ENCODE measurements around the gene ARAF.

The ARAF gene

GRCh38 chrX:47577901-47578300, 16.9 kb downstream of the ARAF start:
- no peak overlapping the region for H3K27ac ChIP-seq (ENCODE audit: extremely low read depth, low read depth, low read length)
- no peaks in the 10 kb centered on the region for H3K4me1 ChIP-seq (ENCODE audit: control insufficient read depth, insufficient read depth, low read length)
- H3K36me3 ChIP-seq (ENCODE audit: control insufficient read depth in 2 of 2, insufficient read depth in 1 of 2, low read length in 2 of 2), result no peaks in the 10 kb centered on the region
- no peaks in the 10 kb centered on the region for H3K9me3 ChIP-seq (ENCODE audit: control insufficient read depth, insufficient read depth, low read depth, low read length)
- TF ChIP-seq ZEB2 (tag by site-specific recombination; IDR thresholded peaks at IDR 0.05), result no peak
- TF ChIP-seq ZNF16 (tag by site-specific recombination; IDR thresholded peaks at IDR 0.05; ENCODE audit: low read depth), result no peak
- no peak for TF ChIP-seq SETDB1 (IDR thresholded peaks at IDR 0.05; ENCODE audit: insufficient read length, low read length)
- peak; percentile 73 for TF ChIP-seq ZFHX2 (tag by site-specific recombination; conservative IDR thresholded peaks at IDR 0.05)
- no peak for TF ChIP-seq ZNF214 (tag by site-specific recombination; IDR thresholded peaks at IDR 0.05; ENCODE audit: borderline replicate concordance)
- no peak for TF ChIP-seq ZNF221 (tag by site-specific recombination; IDR thresholded peaks at IDR 0.05; ENCODE audit: borderline replicate concordance)
- TF ChIP-seq EGR2 (tag by site-specific recombination; IDR thresholded peaks at IDR 0.05; ENCODE audit: low read depth), result 0 out of 2 replicates have a peak, but pooled peaks have one; percentile 18
- TF ChIP-seq ZNF629 (tag by site-specific recombination; IDR thresholded peaks at IDR 0.05), result no peak
- POLR2A ChIA-PET, result no interaction called here
- CTCF ChIA-PET, result no interaction called here
- H3K4me3 ChIP-seq (ENCODE audit: low read depth, low read length), result no peak overlapping the region

GRCh38 chrX:47578692-47579091, 17.7 kb downstream of the ARAF start:
- H3K27ac ChIP-seq (ENCODE audit: extremely low read depth, low read depth, low read length), result no peak overlapping the region
- TF ChIP-seq KLF10 (tag by site-specific recombination; IDR thresholded peaks at IDR 0.05), result no peak
- TF ChIP-seq HIC1 (tag by site-specific recombination; IDR thresholded peaks at IDR 0.05), result no peak
- TF ChIP-seq ZNF488 (tag by site-specific recombination; IDR thresholded peaks at IDR 0.05), result no peak
- no peak for TF ChIP-seq OVOL3 (tag by site-specific recombination; IDR thresholded peaks at IDR 0.05)
- TF ChIP-seq KLF16 (tag by site-specific recombination; IDR thresholded peaks at IDR 0.05), result no peak
- TF ChIP-seq MZF1 (tag by site-specific recombination; IDR thresholded peaks at IDR 0.05; ENCODE audit: borderline replicate concordance), result no peak
- TF ChIP-seq ZNF600 (tag by site-specific recombination; IDR thresholded peaks at IDR 0.05), result no peak
- no peak for TF ChIP-seq ZNF221 (tag by site-specific recombination; IDR thresholded peaks at IDR 0.05; ENCODE audit: borderline replicate concordance)
- no peak for TF ChIP-seq ZNF2 (tag by site-specific recombination; IDR thresholded peaks at IDR 0.05)
- TF ChIP-seq ZNF658 (tag by site-specific recombination; IDR thresholded peaks at IDR 0.05), result no peak
- no peak for TF ChIP-seq ZNF580 (tag by site-specific recombination; IDR thresholded peaks at IDR 0.05)
- no peak for TF ChIP-seq REPIN1 (tag by site-specific recombination; IDR thresholded peaks at IDR 0.05; ENCODE audit: low read depth)
- TF ChIP-seq ZBTB44 (tag by site-specific recombination; IDR thresholded peaks at IDR 0.05), result no peak
- no peak for TF ChIP-seq MEIS1 (CRISPR knock-in tag; IDR thresholded peaks at IDR 0.05; ENCODE audit: borderline replicate concordance)
- TF ChIP-seq PBX3 (CRISPR knock-in tag; IDR thresholded peaks at IDR 0.05), result no peak
- TF ChIP-seq ZNF501 (tag by site-specific recombination; IDR thresholded peaks at IDR 0.05), result no peak
- TF ChIP-seq KLF7 (tag by site-specific recombination; IDR thresholded peaks at IDR 0.05; ENCODE audit: borderline replicate concordance), result no peak
- no peak for TF ChIP-seq ZBTB1 (tag by site-specific recombination; IDR thresholded peaks at IDR 0.05)
- ChIA-PET POLR2A (no interaction called here), CTCF (no interaction called here)
- H3K9me3 ChIP-seq (ENCODE audit: control insufficient read depth, insufficient read depth, low read depth, low read length), result no peaks in the 10 kb centered on the region
- H3K4me1 ChIP-seq (ENCODE audit: control insufficient read depth, insufficient read depth, low read length), result no peaks in the 10 kb centered on the region; the same call in 1 of the 2 replicates
- peaks cover 0 to 4% of the 10 kb centered on the region in 2 experiments; a peak in 1 of 3 replicates for H3K36me3 ChIP-seq (ENCODE audit: control insufficient read depth in 2 of 2, insufficient read depth in 1 of 2, low read length in 2 of 2)
- no peak overlapping the region for H3K4me3 ChIP-seq (ENCODE audit: low read depth, low read length)
